Mammary microvascular endothelial cell (primary cell): ENCODE measurements around the gene FAM118B. TPM values are rescaled to one million over a fixed set of nuclear protein-coding genes. Genes with fewer than 3 reads are reported as not detected.

Experiments
- total RNA-seq: library from RNA; depleted of rRNA; stranded (reverse); fragments of >200 nt; gene quantifications from 2 replicates; pipeline ENCODE4 v1.2.3, GENCODE V29; 2015

The FAM118B gene
- 23.8 and 30.2 TPM in 2 replicates for total RNA-seq

DNA sequence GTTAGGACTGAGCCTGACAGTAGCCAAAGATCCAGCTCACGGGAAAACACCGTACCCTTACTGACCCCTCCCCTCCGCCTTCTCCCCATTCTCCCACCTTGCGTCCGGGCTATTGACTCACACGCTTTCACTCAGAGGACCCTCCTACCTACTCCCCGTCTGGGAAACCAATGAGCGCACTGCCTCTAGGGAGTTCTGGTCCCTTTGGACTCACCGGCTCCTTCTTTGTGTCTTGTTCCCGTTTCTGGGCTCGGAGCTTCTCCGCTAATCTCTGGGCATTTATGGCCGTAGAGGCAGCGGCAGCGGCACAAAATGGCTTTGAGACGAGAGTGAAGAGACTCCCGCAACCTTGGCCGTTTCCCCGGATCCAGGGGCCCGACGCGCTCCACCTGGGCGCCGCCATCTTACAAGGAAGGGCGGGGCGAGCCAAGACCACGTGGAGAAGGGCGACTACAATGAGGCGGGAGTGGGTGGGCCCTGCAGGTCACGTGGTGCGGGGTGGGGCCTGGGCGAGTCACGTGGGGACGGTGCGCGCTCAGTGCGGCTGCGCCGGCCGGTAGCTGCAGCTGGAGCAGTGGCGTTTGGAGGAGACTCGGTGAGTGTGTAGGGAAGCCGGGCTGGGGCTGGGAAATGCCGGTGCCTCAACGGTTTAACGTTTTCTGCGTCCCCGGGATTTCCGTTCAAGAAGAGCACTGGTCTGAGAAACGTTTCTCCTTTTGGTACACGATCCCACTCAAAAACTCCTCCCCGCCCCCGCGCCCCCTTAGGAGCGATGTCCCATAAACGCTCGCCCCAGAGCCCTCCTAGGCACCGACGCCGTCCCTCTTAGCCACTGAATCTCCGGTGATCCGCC is at the start of gene FAM118B, which contains the start of gene RPUSD4:
TSS of gene FAM118B (plus strand) at position 547 of the 853 bp plus-strand sequence. CDS start 23,220 bp downstream, outside the sequence.
TSS of gene RPUSD4 (minus strand) at position 415 of the 853 bp plus-strand sequence. CDS start at position 403, 12 bp downstream.

DNA sequence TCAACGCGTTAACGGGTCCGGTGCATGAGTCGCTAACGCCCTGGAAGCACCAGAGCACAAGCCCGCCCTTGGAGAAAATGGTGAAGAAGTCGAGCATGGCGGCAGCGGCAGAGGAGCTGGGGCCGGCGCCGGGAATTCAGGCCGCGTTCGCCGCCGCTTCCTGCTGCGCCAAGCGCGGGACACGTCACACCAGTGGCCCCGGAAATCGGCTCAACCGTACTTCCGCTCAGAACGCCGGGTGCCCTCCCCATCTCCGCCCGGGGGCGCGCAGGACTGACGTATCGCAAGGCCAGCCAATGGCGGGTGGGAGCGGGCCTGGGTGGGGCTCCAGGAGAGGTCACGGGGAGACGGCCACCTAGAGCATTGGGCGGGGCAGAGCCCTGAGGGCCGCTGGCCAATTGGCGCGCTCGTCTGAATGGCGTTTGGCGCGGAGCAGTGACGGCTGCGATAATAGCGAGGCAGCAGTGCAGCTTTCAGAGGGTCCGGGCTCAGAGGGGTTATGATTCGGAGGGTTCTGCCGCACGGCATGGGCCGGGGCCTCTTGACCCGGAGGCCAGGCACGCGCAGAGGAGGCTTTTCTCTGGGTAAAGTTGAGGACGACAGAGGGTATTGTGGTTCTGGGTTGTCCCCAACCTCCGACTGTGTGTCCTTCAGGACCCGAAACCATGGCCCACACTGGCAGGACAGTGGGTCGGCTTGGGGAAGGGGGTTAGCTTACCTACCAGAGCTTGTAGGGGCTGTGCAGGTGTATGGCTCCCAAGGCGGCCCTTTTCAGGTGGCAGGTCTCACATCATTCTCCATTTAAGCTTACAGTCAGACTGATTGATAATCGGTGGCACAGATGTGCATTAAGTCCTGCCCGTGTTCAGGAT is 57.4 kb downstream of the FAM118B start, which contains the start of the genes FOXRED1 and SRPRA:
TSS of gene FOXRED1 (plus strand) at position 447 of the 872 bp plus-strand sequence. CDS start at position 500, 53 bp downstream.
TSS of gene SRPRA (minus strand) at position 188 of the 872 bp plus-strand sequence. CDS start at position 97, 91 bp downstream.

GRCh38 chr11:126282736-126283591 is 71.4 kb downstream of the FAM118B start, which contains the start of gene TIRAP:
TSS of gene TIRAP (plus strand) at chr11:126283093. CDS start at chr11:126290895, 7,802 bp downstream.

DNA sequence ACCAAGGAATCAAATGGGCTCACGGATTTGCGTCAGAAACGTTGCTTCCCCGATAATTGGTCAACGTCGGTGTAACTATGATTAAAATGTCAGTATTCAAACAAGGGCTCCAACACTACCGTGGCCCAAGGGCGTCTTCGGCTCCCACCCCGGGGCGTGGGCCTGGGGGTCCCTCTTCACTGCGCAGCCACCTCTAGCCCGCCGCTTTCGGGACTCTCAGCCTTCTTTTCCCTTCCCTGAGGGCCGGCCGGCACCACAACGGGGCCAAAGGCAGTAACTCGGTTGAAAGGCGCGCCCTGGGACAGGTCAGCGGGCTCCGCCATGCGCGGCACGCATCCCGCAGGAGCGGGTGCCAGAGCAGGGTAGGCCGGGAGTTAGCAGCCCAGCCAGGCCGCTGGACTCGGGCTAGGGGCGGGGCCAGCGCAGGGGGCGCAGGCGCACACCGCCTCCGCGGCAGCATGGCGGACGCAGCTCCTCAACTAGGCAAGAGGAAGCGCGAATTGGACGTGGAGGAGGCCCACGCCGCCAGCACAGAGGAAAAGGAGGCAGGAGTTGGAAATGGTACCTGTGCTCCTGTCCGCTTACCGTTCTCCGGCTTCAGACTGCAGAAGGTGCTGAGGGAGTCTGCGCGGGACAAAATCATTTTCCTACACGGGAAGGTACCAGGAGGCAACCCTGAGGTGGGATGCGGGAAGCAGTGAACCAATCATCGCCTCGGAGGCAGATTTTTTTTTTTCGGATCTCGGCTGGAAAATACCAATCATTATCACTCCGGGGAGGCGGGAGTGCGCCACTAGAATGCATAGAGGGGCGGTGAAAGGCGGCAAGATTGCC is 92.3 kb downstream of the FAM118B start, which contains the start of gene DCPS:
TSS of gene DCPS (plus strand) at position 438 of the 834 bp plus-strand sequence. CDS start at position 459, 21 bp downstream.

Other genes with a start within 250 kb of the FAM118B start
- 0.67 and 1.7 TPM in 2 replicates for gene CDON, start 148.9 kb upstream of the FAM118B start, total RNA-seq
- gene RPUSD4, start 132 bp upstream of the FAM118B start, total RNA-seq: 14.6 and 15.0 TPM in 2 replicates
- 107 and 109 TPM in 2 replicates for gene SRPRA, start 57.1 kb downstream of the FAM118B start, total RNA-seq
- 17.4 and 25.7 TPM in 2 replicates for gene FOXRED1, start 57.4 kb downstream of the FAM118B start, total RNA-seq
- 4.6 and 5.2 TPM in 2 replicates for gene TIRAP, start 71.3 kb downstream of the FAM118B start, total RNA-seq
- 31.0 and 33.1 TPM in 2 replicates for gene DCPS, start 92.3 kb downstream of the FAM118B start, total RNA-seq
- gene ST3GAL4, start 143.9 kb downstream of the FAM118B start, total RNA-seq: 15.3 and 23.1 TPM in 2 replicates